Measurements from ENCODE around the gene PDIA4. TPM values are rescaled to one million over a fixed set of nuclear protein-coding genes. Genes with fewer than 3 reads are reported as not detected.
A peak's percentile ranks its signal among the peaks of the same experiment; 100 is the strongest.

Gene PDIA4
- total RNA-seq, 1 donor from 2014 or later, result 132 TPM

DNA sequence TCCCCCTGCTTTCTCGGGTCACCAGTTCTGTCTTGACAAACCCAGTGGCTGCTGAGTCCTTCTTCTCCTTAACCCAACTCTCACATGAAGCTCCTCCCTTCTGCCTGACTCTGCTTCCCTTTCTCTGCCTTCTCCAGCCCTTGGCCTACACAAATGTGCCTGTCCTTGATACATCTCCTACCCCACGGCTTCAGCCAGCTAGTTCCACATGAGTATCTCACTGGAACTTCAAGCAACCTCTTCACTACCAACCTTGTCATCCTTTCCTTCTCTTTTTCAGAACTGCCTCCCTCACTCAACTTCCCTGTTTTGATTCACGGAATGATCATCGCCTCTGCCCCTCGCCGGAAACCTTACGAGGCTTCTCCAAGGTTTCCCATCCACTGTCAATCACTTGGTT is 55.9 kb downstream of the PDIA4 start:
- H3K4me1 Mint-ChIP-seq (ENCODE audit: low read depth), result no peaks in the 10 kb centered on the region
- intact Hi-C loops (cut with micrococcal nuclease), result no loop called here

DNA sequence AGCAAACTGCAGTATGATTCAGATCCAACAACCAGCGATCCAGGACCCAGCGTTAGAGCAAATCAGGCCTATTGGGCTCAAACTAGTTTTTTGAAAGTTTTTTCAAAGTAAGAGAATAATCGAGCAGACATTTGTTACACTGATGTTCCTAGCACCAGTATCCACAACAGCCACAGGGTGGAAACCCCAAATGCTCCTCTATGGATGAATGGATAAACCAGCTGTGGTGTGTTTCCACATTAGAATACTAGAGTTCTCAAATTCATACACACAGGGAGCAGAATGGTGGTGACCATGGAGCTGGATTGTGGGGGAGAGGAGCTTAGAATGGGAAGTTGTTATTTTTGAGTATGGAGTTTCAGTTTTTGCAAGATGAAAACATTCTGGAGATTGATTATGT is 60.7 kb downstream of the PDIA4 start:
- peaks cover 3% of the 10 kb centered on the region for H3K27me3 Mint-ChIP-seq (ENCODE audit: insufficient read depth)
- intact Hi-C loops (cut with micrococcal nuclease), result no loop called here
- no peaks in the 10 kb centered on the region for H3K36me3 Mint-ChIP-seq (ENCODE audit: low read depth)
- H3K9me3 Mint-ChIP-seq, result no peaks in the 10 kb centered on the region
- H3K27ac Mint-ChIP-seq, result no peak overlapping the region
- no peak for DNase-seq (ENCODE audit: low spot score)
- H3K4me1 Mint-ChIP-seq (ENCODE audit: low read depth), result peaks cover 26% of the 10 kb centered on the region
- H3K4me3 Mint-ChIP-seq, result no peak overlapping the region

More for the DNA sequence above, 55.9 kb downstream of the PDIA4 start:
- Mint-ChIP-seq H3K9me3 (no peaks in the 10 kb centered on the region), H3K27ac (no peak overlapping the region), H3K36me3 (ENCODE audit: low read depth) (no peaks in the 10 kb centered on the region), H3K27me3 (ENCODE audit: insufficient read depth) (peaks cover 3% of the 10 kb centered on the region), H3K4me3 (no peak overlapping the region)
- DNase-seq (ENCODE audit: low spot score), result no peak

DNA sequence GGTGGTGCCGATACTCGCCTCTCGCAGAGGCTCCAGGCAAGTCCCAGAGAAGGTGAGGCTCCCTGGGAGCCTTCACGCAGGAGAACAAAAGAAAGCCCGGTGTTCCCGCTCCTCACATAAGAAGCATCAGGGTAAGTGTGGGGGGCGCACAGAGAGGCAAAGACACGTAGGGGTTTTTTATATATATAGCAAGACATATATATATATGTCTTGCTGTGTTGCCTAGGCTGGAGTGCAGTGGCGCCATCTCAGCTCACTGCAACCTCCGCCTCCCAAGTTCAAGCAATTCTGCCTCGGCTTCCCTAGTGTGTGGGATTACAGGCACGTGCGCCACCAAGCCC is 61.3 kb downstream of the PDIA4 start:
- Mint-ChIP-seq H3K27ac (no peak overlapping the region), H3K27me3 (ENCODE audit: insufficient read depth) (peaks cover 3% of the 10 kb centered on the region), H3K36me3 (ENCODE audit: low read depth) (no peaks in the 10 kb centered on the region), H3K4me1 (ENCODE audit: low read depth) (peaks cover 32% of the 10 kb centered on the region), H3K9me3 (no peaks in the 10 kb centered on the region), H3K4me3 (peak overlapping the region; percentile 60)
- DNase-seq (ENCODE audit: low spot score), result no peak
- intact Hi-C loops (cut with micrococcal nuclease), result no loop called here

DNA sequence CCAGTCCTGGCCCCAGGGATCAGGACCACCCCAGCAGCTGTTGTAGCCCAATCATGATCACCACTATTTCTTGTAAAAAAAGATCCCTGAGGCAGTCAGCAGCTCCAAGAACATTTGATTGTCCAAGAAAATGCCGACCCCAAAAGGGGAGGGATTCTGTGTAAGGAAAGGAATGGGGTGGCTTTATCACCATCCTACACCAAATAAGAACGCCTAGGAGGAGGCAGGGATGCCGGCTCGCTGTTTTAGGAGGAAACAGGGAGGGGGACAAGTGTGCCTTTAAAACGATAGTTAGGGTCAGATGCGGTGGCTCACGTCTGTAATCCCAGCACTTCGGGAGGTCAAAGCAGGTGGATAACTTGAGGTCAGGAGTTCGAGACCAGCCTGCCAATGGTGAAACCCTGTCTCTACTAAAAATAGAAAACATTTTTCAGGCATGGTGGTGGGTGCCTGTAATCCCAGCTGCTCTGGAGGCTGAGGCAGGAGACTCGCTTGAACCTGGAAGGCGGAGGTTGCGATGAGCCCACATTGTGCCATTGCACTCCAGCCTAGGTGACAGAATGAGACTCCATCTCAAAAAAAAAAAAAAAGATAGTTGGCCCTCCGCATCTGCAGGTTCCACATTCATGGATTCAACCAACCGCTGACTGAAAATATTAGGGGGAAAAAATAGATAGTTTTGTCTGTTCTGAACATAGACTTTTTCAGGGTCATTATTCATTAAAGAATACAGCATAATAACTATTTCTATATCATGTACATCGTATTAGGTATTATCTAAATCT is 63.6 kb downstream of the PDIA4 start:
- Mint-ChIP-seq H3K27me3 (ENCODE audit: insufficient read depth) (peaks cover 3% of the 10 kb centered on the region), H3K9me3 (no peaks in the 10 kb centered on the region), H3K36me3 (ENCODE audit: low read depth) (no peaks in the 10 kb centered on the region), H3K4me1 (ENCODE audit: low read depth) (peaks cover 33% of the 10 kb centered on the region), H3K27ac (no peak overlapping the region), H3K4me3 (peak overlapping the region; percentile 85)
- no peak for DNase-seq (ENCODE audit: low spot score)
- intact Hi-C loops (cut with micrococcal nuclease), result loop anchor here (5.0 kb wide), 1 partner anchor 172 kb away; no protein-coding TSS in a partner anchor

DNA sequence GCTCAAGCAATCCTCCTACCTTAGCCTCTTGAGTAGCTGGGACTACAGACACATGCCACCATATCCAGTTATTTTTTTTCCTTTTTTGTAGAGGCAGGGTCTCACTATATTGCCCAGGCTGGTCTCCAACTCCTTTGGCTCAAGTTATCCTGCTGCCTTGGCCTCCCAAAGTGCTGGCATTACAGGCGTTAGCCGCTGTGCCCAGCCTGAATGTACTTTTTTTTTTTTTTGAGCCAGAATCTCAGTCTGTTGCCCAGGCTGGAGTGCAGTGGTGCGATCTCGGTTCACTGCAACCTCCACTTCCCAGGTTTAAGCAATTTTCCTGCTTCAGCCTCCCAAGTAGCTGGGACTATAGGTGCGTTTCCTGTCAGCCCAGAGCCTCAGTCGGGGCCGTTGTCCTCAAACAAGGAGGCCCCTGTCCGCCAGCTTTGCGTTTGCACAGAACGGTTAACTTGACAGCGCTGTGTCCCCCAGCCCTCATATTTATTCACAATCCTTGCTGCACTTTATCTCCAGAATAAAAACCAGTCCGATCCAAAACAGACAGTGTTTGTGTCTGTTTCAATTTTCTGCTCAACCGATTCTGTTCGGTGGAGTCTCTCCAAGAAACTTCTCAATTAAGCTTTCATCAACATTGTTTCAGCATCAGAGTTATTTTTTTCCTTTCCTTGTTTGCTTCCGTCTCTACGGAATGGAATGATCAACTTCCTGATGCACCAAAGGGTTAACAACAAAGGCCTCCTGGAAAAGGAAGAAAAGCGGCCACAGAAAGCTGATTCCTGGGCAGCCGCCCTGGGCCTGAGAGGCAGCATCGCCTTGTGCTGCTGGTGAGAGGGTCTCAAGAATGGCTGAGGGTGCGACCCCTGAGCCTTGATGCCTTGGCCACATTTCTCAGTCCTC is 64.5 kb downstream of the PDIA4 start:
- Mint-ChIP-seq H3K27ac (peak overlapping the region; percentile 50), H3K36me3 (ENCODE audit: low read depth) (no peaks in the 10 kb centered on the region), H3K4me3 (peak overlapping the region; percentile 85), H3K27me3 (ENCODE audit: insufficient read depth) (peaks cover 3% of the 10 kb centered on the region), H3K4me1 (ENCODE audit: low read depth) (peaks cover 33% of the 10 kb centered on the region), H3K9me3 (no peaks in the 10 kb centered on the region)
- intact Hi-C loops (cut with micrococcal nuclease), result loop anchor here (1.0 to 5.0 kb wide), 10 partner anchors 19 to 699 kb away; partner anchors contain the start of gene EZH2
- no peak for DNase-seq (ENCODE audit: low spot score)

DNA sequence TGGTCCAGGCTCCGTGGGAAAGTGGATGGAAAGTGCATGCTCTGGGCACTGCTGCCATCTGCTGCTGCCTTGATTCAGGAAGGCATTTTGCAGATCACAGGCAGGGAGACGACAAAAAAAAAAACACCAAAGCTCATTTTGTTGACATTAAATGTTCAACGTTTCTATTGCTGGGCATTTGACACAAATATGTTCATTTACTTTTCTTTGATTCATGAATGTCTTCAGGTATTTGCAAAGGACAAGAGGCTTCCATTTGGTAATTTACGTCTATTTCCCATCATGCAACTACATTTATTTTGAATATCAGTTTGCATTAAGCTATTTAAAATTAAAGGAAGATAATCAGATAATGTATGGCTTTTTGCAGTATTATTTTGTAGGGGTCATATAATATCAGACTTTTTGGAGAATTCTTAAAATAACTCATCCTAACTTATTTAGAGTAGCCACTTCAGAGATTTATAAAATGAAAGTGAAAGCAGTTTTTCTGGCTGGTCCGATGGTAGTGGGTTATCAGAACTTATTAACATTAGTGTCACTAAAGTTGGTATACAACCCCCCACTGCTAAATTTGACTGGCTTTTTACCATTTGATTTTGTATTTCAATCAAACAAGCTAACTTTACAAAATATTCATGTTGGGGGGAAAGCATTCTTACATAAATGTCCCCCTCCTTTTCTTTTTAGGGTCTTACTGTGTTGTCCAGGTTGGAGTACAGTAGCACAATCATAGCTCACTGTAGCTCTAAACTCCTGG is 65.3 kb downstream of the PDIA4 start:
- Mint-ChIP-seq H3K9me3 (no peaks in the 10 kb centered on the region), H3K4me3 (peak overlapping the region; percentile 85), H3K4me1 (ENCODE audit: low read depth) (peaks cover 33% of the 10 kb centered on the region), H3K36me3 (ENCODE audit: low read depth) (no peaks in the 10 kb centered on the region), H3K27ac (peak overlapping the region; percentile 46), H3K27me3 (ENCODE audit: insufficient read depth) (peaks cover 3% of the 10 kb centered on the region)
- DNase-seq (ENCODE audit: low spot score), result peak; percentile 46
- intact Hi-C loops (cut with micrococcal nuclease), result loop anchor here (1.0 to 5.0 kb wide), 11 partner anchors 20 to 698 kb away; partner anchors contain the start of gene EZH2

DNA sequence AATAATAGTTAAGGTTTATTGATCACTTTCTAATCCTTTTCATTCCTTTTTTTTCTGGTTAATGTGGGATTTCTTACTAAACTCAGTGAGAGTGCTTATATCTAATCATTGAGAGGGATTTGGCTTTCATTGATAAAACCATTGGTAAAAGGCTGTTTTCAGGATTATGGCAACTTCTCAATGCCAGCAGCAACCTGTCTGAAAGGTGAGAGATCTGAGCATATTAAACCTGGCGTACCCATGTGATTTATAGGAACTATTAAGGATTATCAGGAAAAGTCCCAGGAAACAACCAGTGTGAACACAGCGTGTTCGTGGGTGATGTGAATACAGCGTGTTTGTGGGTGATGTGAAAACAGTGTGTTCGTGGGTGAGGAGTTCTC is 65.9 kb downstream of the PDIA4 start:
- H3K9me3 Mint-ChIP-seq, result no peaks in the 10 kb centered on the region
- peak overlapping the region; percentile 85 for H3K4me3 Mint-ChIP-seq
- peaks cover 3% of the 10 kb centered on the region for H3K27me3 Mint-ChIP-seq (ENCODE audit: insufficient read depth)
- peaks cover 33% of the 10 kb centered on the region for H3K4me1 Mint-ChIP-seq (ENCODE audit: low read depth)
- no peaks in the 10 kb centered on the region for H3K36me3 Mint-ChIP-seq (ENCODE audit: low read depth)
- intact Hi-C loops (cut with micrococcal nuclease), result loop anchor here (1.0 to 5.0 kb wide), 5 partner anchors 21 to 698 kb away; no protein-coding TSS in a partner anchor
- DNase-seq (ENCODE audit: low spot score), result no peak
- peak overlapping the region; percentile 46 for H3K27ac Mint-ChIP-seq

DNA sequence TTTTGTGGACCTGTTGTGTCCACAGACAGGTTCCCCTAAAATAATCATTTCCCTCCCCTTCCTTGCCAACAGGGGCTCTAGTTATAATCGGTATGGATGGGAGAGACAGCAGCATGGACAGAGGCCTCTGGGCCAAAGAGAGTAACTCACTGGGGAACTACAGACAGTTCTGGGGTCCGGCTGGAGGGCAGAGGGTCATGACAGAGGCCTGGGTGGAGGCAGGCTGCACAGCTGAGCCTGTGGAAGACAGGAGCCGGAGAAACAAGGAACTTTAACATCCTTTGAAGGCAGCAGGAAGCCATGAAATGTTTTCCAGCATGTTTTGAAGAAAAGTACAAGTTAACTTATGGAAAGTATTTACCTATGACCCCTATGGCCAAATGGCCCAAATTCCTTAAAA is 68.6 kb downstream of the PDIA4 start:
- Mint-ChIP-seq H3K4me1 (ENCODE audit: low read depth) (peaks cover 26% of the 10 kb centered on the region), H3K27me3 (ENCODE audit: insufficient read depth) (peaks cover 5% of the 10 kb centered on the region)
- intact Hi-C loops (cut with micrococcal nuclease), result loop anchor here (5.0 kb wide), 1 partner anchor 167 kb away; no protein-coding TSS in a partner anchor

DNA sequence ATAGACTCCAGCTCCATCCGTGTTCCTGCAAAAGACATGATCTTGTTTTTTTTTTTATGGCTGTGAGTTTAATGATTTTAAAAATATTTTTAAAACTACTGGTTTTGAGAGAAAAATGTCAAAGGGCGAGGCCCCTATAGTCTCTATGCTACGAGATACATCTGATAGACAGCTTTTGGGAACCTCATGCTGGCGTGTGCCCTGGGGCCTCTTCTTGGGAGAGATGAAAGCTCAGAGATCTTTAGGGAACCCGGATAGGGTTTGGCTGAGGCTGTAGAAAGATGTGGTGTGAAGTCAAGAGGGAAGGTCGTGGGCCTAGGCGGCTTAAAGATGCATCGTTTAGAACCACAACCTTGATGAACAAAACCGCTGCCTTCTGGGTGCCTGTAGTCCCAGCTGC is 70.2 kb downstream of the PDIA4 start:
- no peak for DNase-seq (ENCODE audit: low spot score)
- no peaks in the 10 kb centered on the region for H3K36me3 Mint-ChIP-seq (ENCODE audit: low read depth)
- no peak overlapping the region for H3K4me3 Mint-ChIP-seq
- no peak overlapping the region for H3K27ac Mint-ChIP-seq
- H3K9me3 Mint-ChIP-seq, result no peaks in the 10 kb centered on the region
- peaks cover 2% of the 10 kb centered on the region for H3K27me3 Mint-ChIP-seq (ENCODE audit: insufficient read depth)
- intact Hi-C loops (cut with micrococcal nuclease), result no loop called here
- H3K4me1 Mint-ChIP-seq (ENCODE audit: low read depth), result peaks cover 11% of the 10 kb centered on the region

More for the DNA sequence above, 68.6 kb downstream of the PDIA4 start:
- DNase-seq (ENCODE audit: low spot score), result no peak
- Mint-ChIP-seq H3K4me3 (no peak overlapping the region), H3K36me3 (ENCODE audit: low read depth) (no peaks in the 10 kb centered on the region), H3K27ac (no peak overlapping the region), H3K9me3 (no peaks in the 10 kb centered on the region)

DNA sequence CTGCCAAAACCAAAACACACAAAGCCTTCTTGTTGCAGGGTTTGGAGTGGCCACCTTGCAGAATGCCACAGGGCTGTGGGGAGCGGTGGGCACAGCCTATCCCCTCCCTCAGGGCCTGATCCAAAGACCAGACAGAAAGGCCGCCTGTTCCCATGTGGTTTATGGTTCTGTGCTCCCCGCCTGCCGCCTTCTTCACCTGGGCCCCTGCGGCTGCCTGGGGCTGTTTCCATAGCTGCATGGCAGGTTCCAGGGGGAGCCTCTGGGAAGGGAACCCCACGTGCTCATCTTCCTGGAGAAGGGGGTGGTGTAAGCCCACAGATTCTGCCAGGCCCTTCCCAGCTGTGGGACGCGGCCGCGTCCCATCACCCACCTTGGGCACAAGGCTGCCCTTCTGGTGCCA is 73.5 kb downstream of the PDIA4 start:
- intact Hi-C loops (cut with micrococcal nuclease), result no loop called here
- peaks cover 2% of the 10 kb centered on the region for H3K27me3 Mint-ChIP-seq (ENCODE audit: insufficient read depth)
- no peaks in the 10 kb centered on the region for H3K36me3 Mint-ChIP-seq (ENCODE audit: low read depth)

DNA sequence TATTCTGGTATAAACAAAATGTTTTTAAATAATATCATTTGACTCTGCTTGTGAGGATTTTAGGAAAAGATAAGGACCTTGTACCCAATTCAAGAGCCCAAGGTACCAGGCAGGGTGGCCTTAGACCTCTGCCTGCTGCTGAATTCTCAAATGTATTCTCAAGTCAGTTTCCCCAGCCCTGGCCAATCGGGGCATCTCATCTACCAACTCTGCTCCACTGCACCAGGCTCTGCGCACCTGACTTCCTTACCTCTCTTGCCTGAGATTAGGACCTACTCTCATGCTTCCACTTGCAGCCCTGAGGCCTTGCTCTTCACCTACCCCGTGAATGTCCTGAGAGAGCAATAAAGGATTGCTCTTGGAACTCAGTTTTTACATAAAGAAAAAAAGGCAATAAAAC is 74.6 kb downstream of the PDIA4 start:
- peaks cover 2% of the 10 kb centered on the region for H3K27me3 Mint-ChIP-seq (ENCODE audit: insufficient read depth)
- H3K4me3 Mint-ChIP-seq, result no peak overlapping the region
- DNase-seq (ENCODE audit: low spot score), result no peak
- intact Hi-C loops (cut with micrococcal nuclease), result no loop called here
- no peak overlapping the region for H3K27ac Mint-ChIP-seq
- H3K4me1 Mint-ChIP-seq (ENCODE audit: low read depth), result no peaks in the 10 kb centered on the region
- no peaks in the 10 kb centered on the region for H3K36me3 Mint-ChIP-seq (ENCODE audit: low read depth)
- no peaks in the 10 kb centered on the region for H3K9me3 Mint-ChIP-seq

More for the DNA sequence above, 73.5 kb downstream of the PDIA4 start:
- H3K4me3 Mint-ChIP-seq, result no peak overlapping the region
- no peaks in the 10 kb centered on the region for H3K9me3 Mint-ChIP-seq
- H3K27ac Mint-ChIP-seq, result no peak overlapping the region
- DNase-seq (ENCODE audit: low spot score), result no peak
- H3K4me1 Mint-ChIP-seq (ENCODE audit: low read depth), result no peaks in the 10 kb centered on the region

Measured in activated T-helper 1 cell treated with anti-CD3 and anti-CD28 coated beads, Interleukin-12 subunit alpha, Interleukin-12 subunit beta, Interleukin-2, Interleukin-4 antibody, amounts not matched to agents 30 ng/mL and 10 ng/mL and 1 ng/mL, durations not matched to agents 14 hours and 24 hours and 36 hours (primary cell).